IPS DF 19.7 (cell line): ENCODE data around the gene JMJD8.
"Not testable (repeated sequence)": the region's sequence is repeated elsewhere in the genome, so short reads cannot be mapped to it uniquely, and the experiment has no call there.

Experiments
- DNase-seq: peaks from one replicate; pipeline ENCODE4 v3.0.0-alpha.2; 2013; ENCODE audit warnings: low read depth, low spot score

Gene JMJD8

DNA sequence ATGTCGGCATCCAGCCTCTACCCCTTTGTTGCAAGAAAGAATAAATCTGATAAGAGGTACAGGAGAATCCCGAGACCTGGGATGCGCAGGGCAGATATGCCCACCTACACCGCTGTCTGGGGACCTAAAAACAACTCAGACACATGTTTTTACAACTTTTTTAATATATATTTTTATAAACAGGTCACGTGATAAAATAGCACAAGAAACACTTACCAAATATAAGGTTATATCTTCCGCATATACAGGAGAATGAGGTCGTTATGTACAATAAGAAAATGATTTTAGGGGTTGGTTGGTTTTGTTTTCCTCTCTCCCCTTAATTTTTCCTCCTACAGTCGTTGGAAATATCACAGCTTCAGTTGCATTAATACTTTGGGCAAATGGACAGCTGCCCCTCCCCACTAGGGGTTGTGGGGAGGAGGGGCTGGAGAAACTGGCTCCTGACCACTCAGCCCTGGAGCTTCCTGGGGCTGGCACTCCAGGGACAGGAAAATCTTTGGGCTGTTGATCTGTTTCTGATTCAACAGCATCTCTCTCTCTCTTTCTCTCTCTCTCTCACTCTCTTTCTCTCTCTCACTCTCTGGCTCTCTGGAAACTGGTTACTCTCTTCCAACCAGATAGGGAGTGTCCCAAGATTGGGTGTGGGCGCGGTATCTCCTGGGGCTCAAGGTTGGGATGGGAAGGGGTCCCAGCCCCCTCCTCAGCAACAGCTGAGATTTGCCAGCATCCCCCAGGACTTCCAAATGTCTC is 8.4 kb upstream of the JMJD8 start:
- no peak for DNase-seq

DNA sequence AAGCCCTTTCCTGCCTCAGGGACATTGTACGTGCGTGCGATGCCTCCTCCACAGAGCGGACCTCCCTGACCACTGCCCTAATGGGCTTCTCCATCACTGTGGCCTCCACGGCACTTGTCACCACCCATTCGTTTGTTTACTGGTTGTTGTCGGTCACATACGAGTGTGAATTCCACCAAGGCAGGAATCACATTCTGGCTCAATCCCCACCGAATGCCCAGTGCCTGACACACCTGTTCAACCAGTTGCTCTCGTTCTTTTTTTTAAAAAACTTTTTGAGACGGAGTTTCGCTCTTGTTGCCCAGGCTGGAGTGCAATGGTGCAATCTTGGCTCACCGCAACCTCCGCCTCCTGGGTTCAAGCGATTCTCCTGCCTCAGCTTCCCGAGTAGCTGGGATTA is 7.1 kb upstream of the JMJD8 start:
- not testable (repeated sequence) for DNase-seq

DNA sequence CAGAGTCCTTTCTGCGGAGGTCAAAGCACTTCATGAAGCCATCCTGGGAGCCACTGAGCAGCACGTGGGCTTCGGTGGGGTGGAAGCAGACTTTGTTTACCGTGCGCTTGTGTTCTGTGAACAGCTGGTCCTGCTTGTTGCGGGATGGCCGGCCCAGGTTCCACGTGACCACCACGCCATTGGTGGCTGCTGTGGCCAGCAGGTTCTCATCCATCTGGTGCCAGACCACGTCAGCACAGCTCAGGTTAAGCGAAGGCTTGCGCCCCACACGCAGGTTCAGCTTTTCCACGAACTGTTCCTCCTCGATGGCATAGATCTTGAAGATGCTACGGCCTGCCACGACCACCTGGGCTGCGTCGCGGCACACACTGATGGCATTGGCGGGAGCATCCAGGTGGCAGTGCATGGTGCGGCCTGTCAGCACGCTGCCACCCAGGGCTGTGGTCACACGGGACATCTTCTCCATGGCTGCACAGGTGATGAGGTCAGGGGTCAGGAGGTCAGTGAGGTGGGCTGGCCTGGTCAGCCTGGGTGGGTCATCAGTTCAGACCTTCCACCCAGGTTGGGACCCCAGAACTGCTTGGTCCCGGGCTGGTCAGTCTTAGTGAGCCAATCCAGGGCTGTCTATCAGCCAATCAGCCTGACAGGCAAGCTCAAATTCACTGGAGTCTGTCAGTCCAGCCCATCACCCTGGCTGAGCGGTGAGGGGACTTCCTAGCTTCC is 5.2 kb upstream of the JMJD8 start:
- DNase-seq: no peak

DNA sequence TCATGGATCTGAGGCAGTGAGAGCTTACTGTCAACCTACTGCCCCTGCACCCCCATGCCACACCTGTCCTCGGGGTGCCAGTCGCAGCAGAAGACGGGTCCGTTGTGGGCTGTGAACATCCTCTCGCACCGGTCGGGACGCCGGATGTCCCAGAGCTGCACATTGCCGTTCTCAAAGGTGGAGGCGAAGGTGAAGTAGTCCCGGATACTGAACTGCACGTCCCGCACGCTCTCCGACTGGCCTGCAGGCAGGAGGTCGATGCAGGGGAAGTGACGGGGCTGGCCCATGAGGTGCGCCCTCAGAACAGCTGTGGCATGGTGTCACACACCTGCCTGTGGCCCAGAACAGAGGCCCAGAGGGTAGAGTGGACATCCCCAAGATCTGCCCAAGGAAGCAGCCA is 3.4 kb upstream of the JMJD8 start:
- no peak for DNase-seq

DNA sequence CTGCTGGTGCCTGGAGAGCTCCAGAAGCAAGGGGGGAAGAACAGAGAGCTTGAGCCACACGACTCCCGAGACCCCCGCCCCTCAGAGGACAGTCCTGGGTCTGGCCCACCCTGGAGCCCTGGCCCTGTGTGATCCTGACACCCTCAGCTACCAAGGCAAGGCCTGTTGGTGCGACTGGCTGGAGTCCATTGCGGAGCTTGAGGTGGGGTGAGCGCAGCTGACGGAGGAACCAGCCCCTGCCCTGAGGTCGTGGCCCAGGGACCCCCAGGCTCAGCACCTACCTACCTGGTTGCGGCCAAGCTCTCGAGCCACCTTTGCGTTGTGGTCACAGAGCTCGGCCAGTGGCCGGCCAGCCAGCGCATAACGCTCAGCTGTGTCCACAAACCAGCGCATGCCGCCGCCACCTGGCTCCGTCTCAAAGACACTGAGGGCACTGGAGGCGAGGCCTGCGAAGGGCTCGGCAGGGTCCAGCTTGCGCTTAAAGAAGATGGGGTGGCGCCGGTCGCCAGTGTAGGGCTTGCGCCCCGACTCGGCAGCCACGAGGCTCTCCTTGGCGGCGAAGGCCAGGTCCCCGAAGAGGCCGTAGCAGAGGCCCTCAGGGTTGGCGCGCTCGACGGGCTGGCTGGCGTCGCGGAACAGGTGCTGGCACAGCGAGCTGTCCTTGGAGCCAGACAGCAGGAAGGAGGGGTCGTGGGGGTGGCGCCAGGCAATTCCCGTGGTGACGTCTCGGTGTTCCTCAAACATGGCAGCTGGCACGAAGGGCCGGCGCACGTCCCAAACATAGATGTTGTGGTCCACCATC is 2.5 kb upstream of the JMJD8 start:
- no peak for DNase-seq

DNA sequence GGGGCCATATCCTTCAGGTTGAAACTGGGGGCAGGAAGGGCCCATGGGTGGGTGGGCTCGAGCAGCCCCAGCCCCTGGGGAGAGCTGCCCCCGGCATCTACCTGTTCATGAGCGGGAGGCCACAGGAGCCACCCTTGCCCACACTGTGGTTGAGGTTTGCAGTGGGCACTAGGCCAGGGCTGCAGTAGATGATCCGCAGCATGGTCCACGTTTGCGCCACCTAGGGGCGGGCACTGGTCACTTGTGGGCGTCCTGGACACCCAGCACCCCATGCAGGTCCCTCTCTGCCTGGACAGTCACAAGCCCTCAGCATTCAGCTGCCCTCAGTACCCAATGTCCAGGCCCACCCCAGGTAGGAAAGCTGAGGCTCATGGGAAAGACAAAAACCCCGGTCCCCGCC is 1.8 kb upstream of the JMJD8 start:
- DNase-seq: no peak

DNA sequence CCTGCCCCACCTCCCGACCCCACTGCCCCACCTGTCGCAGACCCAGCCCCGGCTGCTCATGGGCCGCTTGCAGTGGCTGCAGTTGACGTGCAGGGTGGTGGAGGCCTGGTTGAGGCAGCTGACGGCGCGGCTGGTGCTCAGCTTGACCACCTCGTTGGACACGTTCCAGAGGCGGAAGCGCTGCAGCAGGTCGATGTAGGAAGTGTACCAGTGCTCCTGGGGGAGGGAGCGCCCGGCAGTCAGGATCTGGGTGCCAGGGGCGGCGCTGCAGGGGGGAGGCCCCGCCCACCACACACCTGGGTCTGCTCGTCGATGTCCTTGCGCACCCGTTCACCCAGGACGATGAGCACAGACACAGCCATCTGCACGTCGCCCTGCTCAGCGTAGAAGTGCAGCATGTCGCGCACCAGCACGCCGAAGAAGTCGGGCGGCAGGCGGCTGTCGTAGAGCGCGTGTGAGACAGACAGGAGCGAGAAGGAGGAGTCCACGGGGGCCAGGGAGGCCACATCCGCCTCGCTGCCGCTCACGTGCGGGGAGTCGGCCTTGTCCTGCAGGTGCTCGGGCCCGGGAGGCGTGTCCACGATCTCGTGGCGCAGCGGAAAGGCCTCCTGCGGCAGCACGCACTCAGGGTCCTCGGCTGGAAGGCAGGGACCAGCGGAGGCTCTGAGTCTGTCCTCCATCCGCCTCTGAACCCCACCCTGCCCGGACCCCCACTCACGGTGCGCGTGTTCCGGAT is 995 bp upstream of the JMJD8 start:
- DNase-seq: no peak

DNA sequence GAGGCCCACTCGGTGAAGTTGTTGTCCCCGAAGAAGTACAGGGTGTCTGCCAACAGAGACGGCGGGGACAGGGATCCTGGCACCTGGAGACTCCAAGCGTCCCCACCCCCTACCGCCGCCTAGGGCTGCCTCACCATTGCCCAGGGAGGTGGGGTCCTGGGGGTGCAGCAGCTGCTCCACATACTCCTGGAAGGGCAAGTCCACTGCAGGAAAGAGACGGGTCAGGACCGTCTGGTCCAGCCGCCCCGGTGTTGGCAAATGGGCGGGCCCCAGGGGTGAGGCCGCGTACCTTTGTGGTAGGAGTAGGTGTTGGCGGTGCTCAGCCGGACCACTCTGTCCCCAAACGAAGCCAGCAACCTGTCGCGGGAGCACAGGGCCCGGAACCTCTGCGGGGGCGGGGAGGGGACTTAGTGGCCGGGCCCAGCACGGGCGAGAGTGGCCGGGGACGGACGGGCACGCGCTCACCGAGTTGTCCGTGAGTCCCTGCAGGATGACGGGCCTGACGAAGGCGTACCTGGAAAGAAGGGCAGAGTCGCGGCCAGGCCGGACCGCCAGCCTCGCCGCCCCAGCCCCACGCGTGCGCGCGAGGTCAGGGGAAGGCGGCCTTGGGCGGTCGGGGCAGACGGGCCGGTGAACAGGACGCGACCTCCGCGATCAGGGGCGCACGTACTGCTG is 601 bp downstream of the JMJD8 start:
- DNase-seq: no peak

DNA sequence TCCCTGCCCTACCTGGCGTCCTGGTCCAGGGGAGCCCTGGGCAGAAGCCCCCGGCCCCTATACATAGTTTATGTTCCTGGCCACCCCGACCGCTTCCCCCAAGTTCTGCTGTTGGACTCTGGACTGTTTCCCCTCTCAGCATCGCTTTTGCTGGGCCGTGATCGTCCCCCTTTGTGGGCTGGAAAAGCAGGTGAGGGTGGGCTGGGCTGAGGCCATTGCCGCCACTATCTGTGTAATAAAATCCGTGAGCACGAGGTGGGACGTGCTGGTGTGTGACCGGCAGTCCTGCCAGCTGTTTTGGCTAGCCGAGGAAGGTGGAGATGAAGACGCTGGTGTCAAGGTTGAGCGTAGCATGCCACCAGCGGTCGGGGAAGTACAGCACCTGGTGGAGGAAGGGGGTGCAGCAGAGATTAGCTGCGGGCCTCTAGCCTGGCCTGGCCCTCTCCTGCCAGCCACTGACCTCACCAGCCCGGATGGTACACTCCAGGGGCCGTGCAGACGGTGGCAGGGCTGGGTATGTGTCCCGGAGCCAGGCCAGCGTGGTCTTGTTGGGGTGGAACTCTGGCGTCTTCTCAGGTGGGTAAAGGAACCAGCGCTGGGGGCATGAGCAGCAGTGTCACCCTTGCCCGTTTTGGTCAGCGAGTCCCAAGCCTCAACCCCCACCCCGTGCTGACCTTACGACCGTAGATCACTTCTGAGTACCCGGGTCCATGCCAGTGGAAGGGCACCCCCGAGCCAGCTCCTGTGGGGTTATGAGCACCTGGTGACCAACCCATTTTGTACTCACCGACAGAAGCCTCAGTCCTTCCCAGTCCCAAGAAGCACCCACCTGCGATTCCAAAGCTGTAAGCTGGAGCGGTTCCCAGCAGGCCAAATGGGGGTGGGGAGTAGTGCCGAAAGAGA is 1.4 kb downstream of the JMJD8 start:
- no peak for DNase-seq

DNA sequence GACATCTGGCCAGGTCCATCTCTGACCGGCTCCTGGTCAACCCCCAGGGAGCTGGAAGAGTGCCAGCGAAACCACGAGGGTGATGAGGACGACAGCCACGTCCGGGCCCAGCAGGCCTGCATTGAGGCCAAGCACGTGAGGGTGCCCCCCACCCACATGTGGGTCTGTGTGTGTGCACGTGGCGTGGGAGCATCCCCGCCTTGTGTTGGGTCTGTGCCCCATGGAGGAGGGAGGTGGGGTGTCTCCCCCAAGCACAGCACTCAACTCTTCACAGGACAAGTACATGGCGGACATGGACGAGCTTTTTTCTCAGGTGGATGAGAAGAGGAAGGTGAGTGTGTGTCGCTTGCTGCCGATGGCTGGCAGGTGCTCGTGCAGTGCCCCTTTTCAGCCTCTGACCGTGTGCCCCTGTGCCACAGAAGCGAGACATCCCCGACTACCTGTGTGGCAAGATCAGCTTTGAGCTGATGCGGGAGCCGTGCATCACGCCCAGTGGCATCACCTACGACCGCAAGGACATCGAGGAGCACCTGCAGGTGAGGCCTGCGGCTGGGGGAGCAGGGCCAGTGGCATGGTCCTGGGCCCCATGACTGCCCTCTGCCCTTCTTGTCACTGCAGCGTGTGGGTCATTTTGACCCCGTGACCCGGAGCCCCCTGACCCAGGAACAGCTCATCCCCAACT is 2.2 kb downstream of the JMJD8 start:
- DNase-seq: no peak

DNA sequence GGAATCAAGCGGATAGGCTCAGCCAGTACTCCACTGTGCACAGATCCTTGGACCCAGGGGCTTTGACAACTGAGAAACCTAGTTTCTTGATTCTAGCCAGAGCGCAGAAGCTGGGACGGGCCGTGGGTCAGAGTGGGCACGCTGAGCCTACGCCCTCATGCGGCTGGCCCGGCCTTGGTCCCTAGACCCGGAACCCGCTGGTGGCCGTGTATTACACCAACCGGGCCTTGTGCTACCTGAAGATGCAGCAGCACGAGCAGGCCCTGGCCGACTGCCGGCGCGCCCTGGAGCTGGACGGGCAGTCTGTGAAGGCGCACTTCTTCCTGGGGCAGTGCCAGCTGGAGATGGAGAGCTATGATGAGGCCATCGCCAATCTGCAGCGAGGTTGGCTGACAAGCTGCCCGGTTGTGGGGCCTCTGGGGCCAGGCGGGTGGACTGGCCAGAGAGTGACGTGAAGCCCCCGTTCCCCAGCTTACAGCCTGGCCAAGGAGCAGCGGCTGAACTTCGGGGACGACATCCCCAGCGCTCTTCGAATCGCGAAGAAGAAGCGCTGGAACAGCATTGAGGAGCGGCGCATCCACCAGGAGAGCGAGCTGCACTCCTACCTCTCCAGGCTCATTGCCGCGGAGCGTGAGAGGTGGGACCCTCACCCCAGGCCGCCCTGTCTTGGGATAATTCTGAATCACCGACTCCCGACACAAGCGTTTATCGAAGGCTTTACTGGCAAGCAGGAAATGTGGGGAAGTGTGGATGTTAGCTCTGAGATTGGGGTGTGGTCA is 3.0 kb downstream of the JMJD8 start:
- DNase-seq: no peak

DNA sequence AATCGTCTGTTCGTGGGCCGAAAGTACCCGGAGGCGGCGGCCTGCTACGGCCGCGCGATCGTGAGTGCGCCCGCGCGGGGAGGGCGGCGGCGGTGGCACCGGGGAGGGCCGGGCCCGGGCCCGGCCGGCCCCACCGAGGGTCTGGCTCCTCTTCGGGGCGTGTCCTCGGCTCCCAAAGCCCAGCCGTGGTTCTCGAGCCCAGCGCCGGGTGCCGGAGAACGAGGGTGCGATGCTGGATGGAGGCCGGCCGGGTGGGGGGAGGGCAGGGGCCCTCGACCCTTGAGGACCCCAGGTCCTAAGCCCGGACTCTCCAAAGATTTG is 3.5 kb downstream of the JMJD8 start:
- no peak for DNase-seq

DNA sequence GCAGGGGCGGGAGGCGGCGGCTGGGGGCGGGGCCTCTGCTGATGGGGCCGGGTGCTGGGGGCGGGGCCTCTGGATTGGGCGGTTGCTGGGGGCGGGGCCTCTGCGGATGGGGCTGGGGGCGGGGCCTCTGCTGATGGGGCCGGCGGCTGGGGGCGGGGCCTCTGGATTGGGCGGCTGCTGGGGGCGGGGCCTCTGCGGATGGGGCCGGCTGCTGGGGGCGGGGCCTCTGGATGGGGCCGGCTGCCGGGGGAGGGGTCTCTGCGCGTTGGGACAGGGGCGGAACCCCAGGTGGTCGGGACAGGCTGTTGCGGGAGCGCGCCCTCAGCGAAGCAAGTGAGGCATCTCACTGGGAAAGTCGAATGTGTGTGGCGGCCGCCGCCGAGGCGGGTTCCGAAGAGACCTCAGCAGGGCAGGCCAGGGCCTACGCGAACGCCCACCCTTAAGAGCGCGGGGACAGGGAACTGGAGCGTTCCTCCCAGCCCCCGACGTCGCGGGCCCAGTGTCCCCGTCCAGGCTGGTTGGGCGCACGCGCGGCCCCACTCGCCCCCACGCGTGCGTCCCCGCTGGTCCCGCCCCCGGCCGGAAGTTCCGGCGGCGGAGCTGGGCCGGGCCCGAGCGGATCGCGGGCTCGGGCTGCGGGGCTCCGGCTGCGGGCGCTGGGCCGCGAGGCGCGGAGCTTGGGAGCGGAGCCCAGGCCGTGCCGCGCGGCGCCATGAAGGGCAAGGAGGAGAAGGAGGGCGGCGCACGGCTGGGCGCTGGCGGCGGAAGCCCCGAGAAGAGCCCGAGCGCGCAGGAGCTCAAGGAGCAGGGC is 4.1 kb downstream of the JMJD8 start, which contains the start of gene STUB1:
Gene STUB1, plus strand, starts transcription at position 597 of the 811 bp plus-strand sequence. Its CDS starts 116 bp downstream, at position 713.
- no peak for DNase-seq

DNA sequence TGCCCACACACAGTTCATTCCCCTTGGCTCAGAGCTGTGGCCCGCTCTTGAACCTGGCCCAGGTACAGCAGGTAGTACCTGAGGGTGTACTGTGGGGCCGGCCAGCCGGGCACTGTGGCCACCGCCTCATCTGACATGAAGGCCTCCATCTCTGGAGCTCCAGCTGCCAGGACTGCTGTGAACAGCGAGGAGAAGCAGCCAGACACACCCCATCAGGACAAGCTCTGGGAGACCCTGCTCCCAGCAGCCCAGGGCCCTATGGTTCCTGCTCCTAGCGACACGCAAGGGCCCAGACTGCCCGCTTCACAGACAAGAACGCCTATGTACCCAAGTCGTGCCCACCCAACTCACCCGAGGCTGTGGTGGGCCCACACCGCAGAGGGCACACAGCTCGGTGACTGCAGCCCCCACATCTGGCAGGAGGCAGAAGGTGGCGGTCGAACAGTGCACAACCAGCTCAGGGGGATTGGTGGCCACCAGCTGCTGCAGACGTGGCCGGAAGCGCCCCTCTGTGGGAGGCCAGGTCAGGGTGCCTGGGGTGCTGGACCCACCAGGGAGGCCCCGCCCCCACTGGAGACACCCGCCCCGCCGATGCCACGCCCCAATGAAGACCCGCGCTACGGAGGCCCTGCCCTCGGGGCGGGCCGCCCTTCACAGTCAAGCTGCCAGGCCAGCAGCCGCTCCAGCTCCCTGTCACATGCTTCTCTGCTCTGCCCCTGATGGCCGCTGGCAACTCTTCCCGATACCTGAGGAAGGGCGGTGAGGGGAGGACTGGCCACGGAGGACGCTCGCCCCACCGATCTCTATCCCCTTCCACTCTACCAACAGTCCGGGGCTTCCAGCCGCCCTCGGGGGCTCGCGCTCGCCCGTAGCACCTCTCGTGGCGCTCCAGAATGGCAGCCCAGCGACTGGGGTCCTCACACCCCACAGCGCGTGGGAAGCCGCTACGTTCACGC is 5.0 kb downstream of the JMJD8 start:
- no peak for DNase-seq

DNA sequence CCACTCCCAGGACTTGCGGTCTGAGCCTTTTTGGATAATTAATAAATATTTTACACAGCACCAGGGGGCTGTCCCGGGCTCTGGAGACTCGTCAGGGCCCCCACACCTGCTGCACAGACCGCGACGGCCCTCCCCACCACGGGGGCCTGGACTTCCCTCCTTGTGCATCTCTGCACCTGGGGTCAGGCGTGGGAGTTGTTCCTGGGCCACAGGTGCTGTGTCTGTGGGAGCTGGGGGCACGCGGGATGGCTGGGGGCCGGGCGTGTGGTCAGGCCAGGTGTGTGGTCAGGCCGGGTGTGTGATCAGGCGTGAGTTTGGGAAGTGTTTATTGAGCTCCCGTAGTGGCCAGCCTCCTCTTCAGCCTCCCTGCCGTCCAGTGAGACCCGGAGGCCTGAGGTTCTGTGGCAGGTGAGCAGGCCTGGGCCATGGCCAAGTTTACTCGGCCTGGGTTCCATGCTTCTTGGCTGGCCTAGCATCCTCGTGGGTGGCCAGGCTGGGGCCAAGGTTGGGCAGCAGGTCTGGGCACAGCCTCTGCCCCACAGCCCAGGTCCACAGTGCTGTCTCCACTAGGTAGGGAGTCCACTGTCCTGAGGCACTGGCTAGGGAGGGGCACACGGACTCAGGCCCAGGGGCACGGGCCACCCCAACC is 5.8 kb downstream of the JMJD8 start:
- no peak for DNase-seq
